HCT116 (cell line): ENCODE results near the gene RIN3. TPM values are rescaled to one million over a fixed set of nuclear protein-coding genes. Genes with fewer than 3 reads are reported as not detected.

Experiments
- ATAC-seq: fragments of 200-7000 bp; cut with Tn5 transposase; 2 replicates; pipeline ENCODE4 v1.9.1; 2020; ENCODE audit warnings: mild to moderate bottlenecking, moderate library complexity
- BruUV-seq: library from RNA; stranded (reverse); fragments of 400-500 nt; replicated peaks from 2 replicates; lab custom pipeline; 2021; lab: Mats Ljungman, UMichigan
- CTCF ChIA-PET: fragments of 300-600 bp; sonication (Branson Sonifier 250); formaldehyde crosslinking; loops from one replicate; lab custom pipeline; 2021; ENCODE audit warnings: antibody characterized with exemption; lab: Charles Lee
- POLR2A ChIA-PET: fragments of 300-600, 350-600 bp; sonication (Branson Sonifier 250); formaldehyde crosslinking; loops from one replicate; lab custom pipeline; 2021; ENCODE audit warnings: antibody characterized with exemption; lab: Charles Lee
- RAD21 ChIA-PET, 2 experiments: fragments of 300-600 bp; sonication (Branson Sonifier 250); formaldehyde crosslinking; loops; one replicate each; lab custom pipeline; 2023; ENCODE audit warnings: low total read pairs in 2 of 2; ENCODE audit not compliant: uncharacterized antibody in 2 of 2, unreplicated experiment in 2 of 2, low non-redundant PET in 1 of 2; lab: Charles Lee
- DNase-seq: peaks from one replicate; pipeline ENCODE4 v3.0.0-alpha.2; 2010; ENCODE audit warnings: low read depth, low spot score
- H2AFZ ChIP-seq: fragments of 200-600 bp; shearing (Covaris generic), sonication (generic); 2 replicates; pipeline ENCODE4 v1.6.1; 2017; ENCODE audit warnings: low read depth, mixed run types, mixed read lengths, antibody characterized with exemption, low read length; ENCODE audit not compliant: poor library complexity, severe bottlenecking
- H3K27ac ChIP-seq: 2 replicates; pipeline ENCODE4 v1.5.1; 2012; ENCODE audit warnings: low read depth, low read length
- H3K27me3 ChIP-seq: fragments of 200-600 bp; sonication (generic); 2 replicates; pipeline ENCODE4 v1.6.1; 2016; ENCODE audit warnings: mixed run types, low read length, mixed read lengths; ENCODE audit not compliant: insufficient read depth
- H3K36me3 ChIP-seq, 2 experiments: fragments of 200-500 bp in 1 of 2; fragments of 200-600 bp in 1 of 2; sonication (Bioruptor generic) in 1 of 2; sonication (generic) in 1 of 2; 2 replicates each; pipeline versions ENCODE4 v1.5.1 to v1.6.1; 2014 to 2016; ENCODE audit warnings: low read length in 2 of 2, inconsistent platforms in 1 of 2, mixed read lengths in 1 of 2, mixed run types in 1 of 2; ENCODE audit not compliant: insufficient read depth in 2 of 2, control insufficient read depth in 1 of 2
- H3K4me1 ChIP-seq, 2 experiments: fragments of 200-600 bp in 1 of 2; sonication (generic) in 1 of 2; 2 replicates each; pipeline versions ENCODE4 v1.5.1 to v1.6.1; 2012 to 2017; ENCODE audit warnings: low read length in 2 of 2, inconsistent platforms in 1 of 2, mild to moderate bottlenecking in 1 of 2, mixed read lengths in 1 of 2, mixed run types in 1 of 2, moderate library complexity in 1 of 2; ENCODE audit not compliant: insufficient read depth in 2 of 2, control insufficient read depth in 1 of 2
- H3K4me2 ChIP-seq: fragments of 200-600 bp; sonication (generic); 2 replicates; pipeline ENCODE4 v1.6.1; 2017; ENCODE audit warnings: mixed run types, low read length, mixed read lengths
- H3K4me3 ChIP-seq, 2 experiments: fragments of 200-600 bp in 1 of 2; sonication (generic) in 1 of 2; replicated peaks in 1 of 2; 2 replicates each; pipeline ENCODE4 v1.5.1; 2011 to 2016; ENCODE audit warnings: low read length in 2 of 2, control low read depth in 1 of 2, low read depth in 1 of 2, mild to moderate bottlenecking in 1 of 2, mixed read lengths in 1 of 2, mixed run types in 1 of 2
- H3K79me2 ChIP-seq: fragments of 200-600 bp; sonication (generic); 2 replicates; pipeline ENCODE4 v1.6.1; 2017; ENCODE audit warnings: mild to moderate bottlenecking, mixed run types, low read length, moderate library complexity, mixed read lengths; ENCODE audit not compliant: insufficient read depth
- H3K9ac ChIP-seq: fragments of 200-600 bp; sonication (generic); 2 replicates; pipeline ENCODE4 v1.6.1; 2016; ENCODE audit warnings: low read length, mixed read lengths
- H3K9me2 ChIP-seq: fragments of 200-600 bp; sonication (generic), shearing (Covaris generic); 2 replicates; pipeline ENCODE4 v1.6.1; 2017; ENCODE audit warnings: mixed run types, mild to moderate bottlenecking, moderate library complexity; ENCODE audit not compliant: insufficient read depth
- H3K9me3 ChIP-seq, 2 experiments: fragments of 200-500 bp in 1 of 2; fragments of 200-600 bp in 1 of 2; sonication (Bioruptor generic) in 1 of 2; sonication (generic) in 1 of 2; 2 replicates each; pipeline ENCODE4 v1.6.1; 2014 to 2017; ENCODE audit warnings: low read length in 2 of 2, mixed read lengths in 2 of 2, inconsistent platforms in 1 of 2, low read depth in 1 of 2, mild to moderate bottlenecking in 1 of 2, mixed run types in 1 of 2, moderate library complexity in 1 of 2; ENCODE audit not compliant: control insufficient read depth in 1 of 2, insufficient read depth in 1 of 2
- H4K20me1 ChIP-seq: fragments of 200-600 bp; sonication (generic), shearing (Covaris generic); 2 replicates; pipeline ENCODE4 v1.6.1; 2017; ENCODE audit warnings: mixed run types, mild to moderate bottlenecking, moderate library complexity; ENCODE audit not compliant: insufficient read depth
- CTCF ChIP-seq, 3 experiments: fragments of 200-600 bp in 1 of 3; sonication (generic) in 1 of 3; IDR thresholded peaks in 2 of 3; conservative IDR thresholded peaks in 1 of 3; 2 replicates each; pipeline ENCODE4 v1.5.1; 2012 to 2017; ENCODE audit warnings: low read depth in 2 of 3, low read length in 2 of 3, antibody characterized with exemption in 1 of 3, borderline replicate concordance in 1 of 3, control low read depth in 1 of 3, mild to moderate bottlenecking in 1 of 3, mixed read lengths in 1 of 3, mixed run types in 1 of 3, moderate library complexity in 1 of 3; ENCODE audit not compliant: insufficient read depth in 1 of 3
- FOSL1 ChIP-seq: IDR thresholded peaks from 2 replicates; pipeline ENCODE4 v1.6.1; 2012; ENCODE audit warnings: low read depth
- POLR2AphosphoS5 ChIP-seq: IDR thresholded peaks from 2 replicates; pipeline ENCODE4 v1.6.1; 2011; ENCODE audit warnings: mild to moderate bottlenecking, low read depth, low read length, moderate library complexity
- SRF ChIP-seq: IDR thresholded peaks from 2 replicates; pipeline ENCODE4 v1.6.1; 2012; ENCODE audit warnings: low read depth
- YY1 ChIP-seq: IDR thresholded peaks from 2 replicates; pipeline ENCODE4 v1.6.1; 2011; ENCODE audit warnings: low read length, low read depth, moderate library complexity, mild to moderate bottlenecking; ENCODE audit not compliant: insufficient replicate concordance; ENCODE audit errors: extremely low read depth
- ZFX ChIP-seq: fragments of 450-650 bp; IDR thresholded peaks from 2 replicates; pipeline ENCODE4 v1.6.1; 2017
- intact Hi-C: fragments of 100-400 bp; cut with micrococcal nuclease; formaldehyde crosslinking; loops from 2 replicates; pipeline ENCODE4 v1.10.0; 2022
- total RNA-seq: library from RNA; stranded (reverse); gene quantifications from one replicate; pipeline ENCODE4 v1.2.1, GENCODE V29; 2021; ENCODE audit not compliant: unreplicated experiment

RIN3 gene
- total RNA-seq, 1 experiment from 2014 or later, result 22.2 TPM

GRCh38 chr14:92655419-92656201, 142.0 kb downstream of the RIN3 start:
- no peak overlapping the region for H3K27ac ChIP-seq
- intact Hi-C loops, result no loop called here

GRCh38 chr14:92656306-92657081, 142.9 kb downstream of the RIN3 start:
- H3K4me3 ChIP-seq, result no peak overlapping the region
- no peak overlapping the region for H2AFZ ChIP-seq
- no peak for TF ChIP-seq POLR2AphosphoS5
- TF ChIP-seq YY1, result no peak
- TF ChIP-seq CTCF (IDR thresholded peaks at IDR 0.05 in 2 of 3, conservative IDR thresholded peaks at IDR 0.05 in 1 of 3; ENCODE audit: borderline replicate concordance in 1 of 3, insufficient read depth in 1 of 3, low read depth in 2 of 3, low read length in 2 of 3), result peak in 2 of 3 experiments; percentile 7 to 27; a peak in 2 of 6 replicates
- no peaks in the 10 kb centered on the region for H3K36me3 ChIP-seq
- H3K9me3 ChIP-seq, result no peaks in the 10 kb centered on the region
- ATAC-seq, result peak; percentile 68
- H3K4me2 ChIP-seq, result no peak overlapping the region
- H3K79me2 ChIP-seq, result no peaks in the 10 kb centered on the region
- H3K9me2 ChIP-seq, result no peaks in the 10 kb centered on the region
- H3K27me3 ChIP-seq, result no peaks in the 10 kb centered on the region
- RAD21 ChIA-PET, result no interaction called here
- no peak overlapping the region for H3K27ac ChIP-seq
- H4K20me1 ChIP-seq, result no peaks in the 10 kb centered on the region
- H3K9ac ChIP-seq, result no peak overlapping the region
- no TSS peak for BruUV-seq
- intact Hi-C loops, result no loop called here
- CTCF ChIA-PET, result no interaction called here
- POLR2A ChIA-PET, result no interaction called here
- no peak for DNase-seq
- no peaks in the 10 kb centered on the region for H3K4me1 ChIP-seq

More at GRCh38 chr14:92655419-92656201, 142.0 kb downstream of the RIN3 start:
- Histone ChIP-seq H3K36me3 (no peaks in the 10 kb centered on the region), H3K4me1 (no peaks in the 10 kb centered on the region), H3K79me2 (no peaks in the 10 kb centered on the region), H3K4me2 (no peak overlapping the region), H2AFZ (no peak overlapping the region), H3K9me3 (no peaks in the 10 kb centered on the region), H4K20me1 (no peaks in the 10 kb centered on the region), H3K27me3 (no peaks in the 10 kb centered on the region), H3K9me2 (no peaks in the 10 kb centered on the region), H3K9ac (no peak overlapping the region), H3K4me3 (no peak overlapping the region)
- CTCF ChIA-PET, result no interaction called here
- DNase-seq (no peak), ATAC-seq (no peak)
- RAD21 ChIA-PET, result no interaction called here
- no peak for TF ChIP-seq FOSL1
- TF ChIP-seq ZFX, result no peak
- TF ChIP-seq SRF, result no peak
- POLR2A ChIA-PET, result no interaction called here
- no TSS peak for BruUV-seq
